GM19328 (cell line): ENCODE results near the gene NEK6.
"Not testable (repeated sequence)": the region's sequence is repeated elsewhere in the genome, so short reads cannot be mapped to it uniquely, and the experiment has no call there.

ENCODE experiments used
- ATAC-seq: cut with Tn5 transposase; IDR thresholded peaks from one replicate; pipeline ENCODE4 v1.9.1; 2021; ENCODE audit warnings: mild to moderate bottlenecking, moderate library complexity; ENCODE audit not compliant: unreplicated experiment

Gene NEK6

DNA sequence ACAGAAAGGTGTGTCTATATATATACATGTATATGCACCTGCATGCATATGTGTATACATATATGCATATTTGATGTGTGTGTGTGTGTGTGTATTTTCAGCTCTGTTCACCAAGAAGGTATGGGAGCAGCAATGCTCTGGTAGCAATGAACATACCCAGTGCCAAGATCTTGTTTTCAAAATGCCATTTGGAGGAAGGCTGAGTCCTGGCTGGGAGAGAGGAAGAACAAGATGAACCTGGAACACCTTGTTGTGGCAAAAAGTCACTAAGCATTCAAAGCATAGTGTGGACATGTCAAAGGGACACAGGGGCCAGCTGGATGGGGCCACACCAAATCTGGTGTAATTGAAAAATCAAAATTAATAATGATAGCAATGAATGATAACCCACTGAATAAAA is 31.8 kb upstream of the NEK6 start:
- ATAC-seq: no peak

DNA sequence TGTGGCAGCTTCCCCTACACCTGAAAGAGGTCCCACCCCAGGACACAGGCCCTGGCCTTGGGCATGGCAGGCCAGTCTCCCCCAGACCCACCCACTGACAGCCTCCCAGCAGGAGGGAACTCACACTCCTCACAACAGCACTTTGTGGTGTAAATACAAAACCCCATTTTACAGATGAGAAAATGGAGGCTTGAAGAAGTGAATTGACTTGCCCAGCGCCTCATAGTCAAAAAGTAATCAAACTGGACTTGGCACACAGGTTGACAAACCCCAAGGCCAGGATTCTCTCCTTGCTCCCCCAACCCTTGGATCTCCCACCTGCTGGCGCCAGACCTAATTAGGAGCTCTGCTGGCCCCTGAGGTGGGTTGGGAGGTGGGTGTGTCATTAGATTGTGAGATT is 29.2 kb upstream of the NEK6 start:
- ATAC-seq: no peak

- ATAC-seq: no peak
Observed at GRCh38 chr9:124231095-124231737, 26.5 kb upstream of the NEK6 start.

- ATAC-seq: peak; percentile 9
Observed at GRCh38 chr9:124238546-124239140, 19.1 kb upstream of the NEK6 start.

- peak; percentile 73 for ATAC-seq
Observed at GRCh38 chr9:124239249-124240073, 18.3 kb upstream of the NEK6 start.

GRCh38 chr9:124242331-124243194 is 15.2 kb upstream of the NEK6 start:
- ATAC-seq: no peak

GRCh38 chr9:124247393-124247792 is 10.4 kb upstream of the NEK6 start:
- ATAC-seq: not testable (repeated sequence)

- no peak for ATAC-seq
Observed at GRCh38 chr9:124248066-124248465, 9.7 kb upstream of the NEK6 start.

- ATAC-seq: no peak
Observed at GRCh38 chr9:124248960-124249359, 8.8 kb upstream of the NEK6 start.

GRCh38 chr9:124251204-124251603 is 6.5 kb upstream of the NEK6 start:
- ATAC-seq: no peak

GRCh38 chr9:124251605-124252378 is 6.0 kb upstream of the NEK6 start:
- ATAC-seq: no peak

DNA sequence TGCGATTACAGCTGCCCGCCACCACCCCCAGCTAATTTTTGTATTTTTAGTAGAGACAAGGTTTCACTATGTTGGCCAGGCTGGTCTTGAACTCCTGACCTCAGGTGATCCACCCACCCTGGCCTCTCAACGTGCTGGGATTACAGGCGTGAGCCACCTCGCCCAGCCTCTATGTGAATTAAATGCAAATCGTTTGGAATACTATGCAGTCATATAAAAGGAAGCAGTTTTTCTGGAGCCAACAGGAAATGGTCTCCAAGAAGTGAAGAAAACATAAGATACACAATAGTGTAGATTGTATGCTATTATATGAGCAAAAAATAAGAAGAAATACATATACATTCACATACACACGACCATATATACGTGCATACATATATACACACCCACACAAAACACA is 4.9 kb upstream of the NEK6 start:
- not testable (repeated sequence) for ATAC-seq

GRCh38 chr9:124254261-124254682 is 3.5 kb upstream of the NEK6 start:
- peak; percentile 47 for ATAC-seq

- ATAC-seq: no peak
Observed at GRCh38 chr9:124255222-124255621, 2.5 kb upstream of the NEK6 start.

DNA sequence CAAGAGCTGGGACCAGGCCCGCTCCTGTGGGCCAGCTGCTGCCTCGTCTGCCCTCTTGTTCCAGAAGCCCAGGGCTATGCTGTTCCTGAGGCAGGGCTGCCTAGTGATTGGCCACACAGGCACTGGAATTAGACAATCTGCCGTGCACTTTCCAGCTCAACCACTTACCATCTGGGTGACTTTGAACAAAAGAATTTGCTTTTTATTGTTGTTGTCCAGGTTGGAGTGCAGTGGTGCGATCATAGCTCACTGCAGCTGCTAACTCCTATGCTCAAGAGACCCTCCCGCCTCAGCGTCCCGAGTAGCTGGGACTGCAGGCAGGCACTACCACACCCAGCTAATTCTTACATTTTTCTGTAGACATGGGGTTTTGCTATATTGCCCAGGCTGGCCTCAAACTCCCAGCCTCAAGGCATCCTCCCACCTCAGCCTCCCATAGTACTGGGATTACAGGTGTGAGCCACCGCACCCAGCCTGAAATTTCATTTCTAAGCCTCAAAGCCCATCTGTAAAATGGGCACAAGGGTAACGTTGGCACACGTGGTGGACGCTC is 1.2 kb upstream of the NEK6 start:
- no peak for ATAC-seq

GRCh38 chr9:124257070-124257843 is 492 bp upstream of the NEK6 start:
- ATAC-seq: no peak

- ATAC-seq: no peak
Observed at GRCh38 chr9:124258607-124259157, 933 bp downstream of the NEK6 start.

DNA sequence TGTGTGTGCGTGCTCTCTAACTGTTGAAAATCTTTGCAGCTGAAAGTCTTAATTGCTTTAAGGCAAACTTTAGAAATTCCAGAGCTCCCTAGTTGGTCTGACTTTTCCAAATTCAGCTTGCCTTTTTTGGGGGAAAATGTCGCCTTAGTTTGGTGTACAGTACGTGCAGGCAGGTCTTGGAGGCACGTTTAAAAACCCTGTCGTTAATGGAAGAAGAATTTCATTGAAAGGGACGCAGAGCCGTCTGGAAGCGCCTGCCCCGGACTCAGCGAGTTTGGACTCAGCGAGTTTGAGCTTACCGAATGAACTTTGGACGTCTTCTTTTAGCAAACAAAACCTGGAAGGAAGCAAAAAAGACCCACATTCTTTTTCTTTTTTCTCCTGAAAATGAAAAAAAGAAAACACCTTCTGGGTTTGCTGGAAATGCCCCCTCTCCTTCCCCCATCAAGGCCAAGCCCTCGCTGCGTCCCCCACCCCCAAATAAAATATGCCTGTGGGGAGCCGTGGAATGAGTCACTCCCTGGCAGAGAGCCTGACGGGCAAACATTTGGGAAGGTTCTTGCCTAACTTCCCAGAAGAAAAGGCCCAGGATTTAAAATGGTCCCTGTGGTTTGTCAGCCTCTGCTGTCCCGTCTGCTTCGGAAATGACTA is 1.5 kb downstream of the NEK6 start:
- ATAC-seq: no peak
